ENCODE measurements around the gene TEPSIN.

Gene TEPSIN

GRCh38 chr17:81238815-81239713, at the start of gene TEPSIN, which contains the start of gene NDUFAF8:
TSS of gene TEPSIN (minus strand) at chr17:81239055. CDS start at chr17:81239033, 22 bp downstream.
TSS of gene NDUFAF8 (plus strand) at chr17:81239318. CDS start at chr17:81239364, 46 bp downstream.
- peak; percentile 90 to 94 (median 90) for DNase-seq (ENCODE audit: low read depth in 3 of 3)

- no peak for DNase-seq (ENCODE audit: low read depth in 3 of 3)
Measured at GRCh38 chr17:81287741-81288430, 49.0 kb upstream of the TEPSIN start.

GRCh38 chr17:81287152-81287551, 48.3 kb upstream of the TEPSIN start:
- DNase-seq (ENCODE audit: low read depth in 3 of 3) = no peak

- no peak for DNase-seq (ENCODE audit: low read depth in 3 of 3)
Measured at GRCh38 chr17:81286491-81287145, 47.8 kb upstream of the TEPSIN start.

- DNase-seq (ENCODE audit: low read depth in 3 of 3) = no peak
Measured at GRCh38 chr17:81285894-81286293, 47.0 kb upstream of the TEPSIN start.

GRCh38 chr17:81285179-81285878, 46.5 kb upstream of the TEPSIN start:
- DNase-seq (ENCODE audit: low read depth in 3 of 3) = peak in 2 of 3 experiments; percentile 28 to 69

- no peak for DNase-seq (ENCODE audit: low read depth in 3 of 3)
Measured at GRCh38 chr17:81282876-81283275, 44.0 kb upstream of the TEPSIN start.

- no peak for DNase-seq (ENCODE audit: low read depth in 3 of 3)
Measured at GRCh38 chr17:81282141-81282540, 43.3 kb upstream of the TEPSIN start.

GRCh38 chr17:81280571-81280970, 41.7 kb upstream of the TEPSIN start:
- no peak for DNase-seq (ENCODE audit: low read depth in 3 of 3)

- DNase-seq (ENCODE audit: low read depth in 3 of 3) = no peak
Measured at GRCh38 chr17:81279278-81280275, 40.7 kb upstream of the TEPSIN start.

- DNase-seq (ENCODE audit: low read depth in 3 of 3) = no peak
Measured at GRCh38 chr17:81278831-81279230, 40.0 kb upstream of the TEPSIN start.

GRCh38 chr17:81277946-81278693, 39.3 kb upstream of the TEPSIN start:
- DNase-seq (ENCODE audit: low read depth in 3 of 3) = no peak

GRCh38 chr17:81277421-81277820, 38.6 kb upstream of the TEPSIN start:
- DNase-seq (ENCODE audit: low read depth in 3 of 3) = no peak

- DNase-seq (ENCODE audit: low read depth in 3 of 3) = no peak
Measured at GRCh38 chr17:81276781-81277180, 37.9 kb upstream of the TEPSIN start.

- no peak for DNase-seq (ENCODE audit: low read depth in 3 of 3)
Measured at GRCh38 chr17:81274471-81274855, 35.6 kb upstream of the TEPSIN start.

GRCh38 chr17:81273698-81274470, 35.0 kb upstream of the TEPSIN start:
- no peak for DNase-seq (ENCODE audit: low read depth in 3 of 3)

- DNase-seq (ENCODE audit: low read depth in 3 of 3) = no peak
Measured at GRCh38 chr17:81272616-81273015, 33.8 kb upstream of the TEPSIN start.

- DNase-seq (ENCODE audit: low read depth in 3 of 3) = no peak
Measured at GRCh38 chr17:81271226-81271625, 32.4 kb upstream of the TEPSIN start.

- DNase-seq (ENCODE audit: low read depth in 3 of 3) = no peak
Measured at GRCh38 chr17:81270279-81270678, 31.4 kb upstream of the TEPSIN start.

Measured in stimulated activated CD4-positive, alpha-beta T cell treated with anti-CD3 and anti-CD28 coated beads, TNF-alpha, amount 100 ng/mL, for 24 hours (primary cell).